Suprapubic skin (tissue), 3 donors: ENCODE measurements around the gene RHOB.

Source experiments
- EP300 ChIP-seq: sonication (generic); formaldehyde crosslinking; IDR thresholded peaks from one replicate; pipeline ENCODE4 v1.6.1; 2017; ENCODE audit warnings: antibody characterized with exemption
- POLR2A ChIP-seq, 2 donors: fragments of 450-650 bp; IDR thresholded peaks; one replicate each; pipeline ENCODE4 v1.6.1; 2017; ENCODE audit warnings: antibody characterized with exemption in 2 of 2, mild to moderate bottlenecking in 2 of 2, moderate library complexity in 2 of 2
- TF ChIP-seq, protein P1 (sequence below), 2 donors: fragments of 200-600 bp in 1 of 2; fragments of 450-650 bp in 1 of 2; sonication (generic) in 1 of 2; IDR thresholded peaks; one replicate each; pipeline ENCODE4 v1.5.1; 2016 to 2019; ENCODE audit warnings: antibody characterized with exemption in 2 of 2, mild to moderate bottlenecking in 1 of 2, moderate library complexity in 1 of 2

DNA sequence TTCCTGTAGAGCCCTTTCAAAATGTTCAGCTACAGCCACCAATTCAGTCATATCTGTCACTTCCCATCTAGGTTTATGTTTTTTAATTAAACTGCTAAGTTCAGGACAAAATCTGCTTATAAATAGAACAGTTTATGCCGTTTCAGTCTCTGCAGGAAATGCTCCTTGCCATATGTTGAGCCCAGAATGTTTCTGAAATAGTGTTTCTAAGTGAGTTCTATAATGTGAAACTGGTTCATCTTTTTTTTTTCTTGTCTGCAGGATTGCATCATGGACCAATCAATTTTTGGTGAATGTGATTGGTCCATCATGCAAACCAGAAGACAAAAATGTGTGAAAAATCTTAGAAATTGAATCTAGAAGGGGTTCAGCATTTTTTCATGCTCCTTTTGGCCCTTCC, 30.2 kb upstream of the RHOB start:
- TF ChIP-seq, protein P1, sequence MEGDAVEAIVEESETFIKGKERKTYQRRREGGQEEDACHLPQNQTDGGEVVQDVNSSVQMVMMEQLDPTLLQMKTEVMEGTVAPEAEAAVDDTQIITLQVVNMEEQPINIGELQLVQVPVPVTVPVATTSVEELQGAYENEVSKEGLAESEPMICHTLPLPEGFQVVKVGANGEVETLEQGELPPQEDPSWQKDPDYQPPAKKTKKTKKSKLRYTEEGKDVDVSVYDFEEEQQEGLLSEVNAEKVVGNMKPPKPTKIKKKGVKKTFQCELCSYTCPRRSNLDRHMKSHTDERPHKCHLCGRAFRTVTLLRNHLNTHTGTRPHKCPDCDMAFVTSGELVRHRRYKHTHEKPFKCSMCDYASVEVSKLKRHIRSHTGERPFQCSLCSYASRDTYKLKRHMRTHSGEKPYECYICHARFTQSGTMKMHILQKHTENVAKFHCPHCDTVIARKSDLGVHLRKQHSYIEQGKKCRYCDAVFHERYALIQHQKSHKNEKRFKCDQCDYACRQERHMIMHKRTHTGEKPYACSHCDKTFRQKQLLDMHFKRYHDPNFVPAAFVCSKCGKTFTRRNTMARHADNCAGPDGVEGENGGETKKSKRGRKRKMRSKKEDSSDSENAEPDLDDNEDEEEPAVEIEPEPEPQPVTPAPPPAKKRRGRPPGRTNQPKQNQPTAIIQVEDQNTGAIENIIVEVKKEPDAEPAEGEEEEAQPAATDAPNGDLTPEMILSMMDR (IDR thresholded peaks at IDR 0.05): no peak
- TF ChIP-seq POLR2A (IDR thresholded peaks at IDR 0.05) (no peak), EP300 (no peak)
